GM12878 (cell line): Measurements from ENCODE around the gene FN3K. TPM values are rescaled to one million over a fixed set of nuclear protein-coding genes. Genes with fewer than 3 reads are reported as not detected.

Source experiments
- ATAC-seq: fragments of 200-7000 bp; cut with Tn5 transposase; 3 replicates; pipeline ENCODE4 v1.9.1; 2020; ENCODE audit warnings: mild to moderate bottlenecking, moderate library complexity
- BruUV-seq: library from RNA; stranded (reverse); fragments of 400-500 nt; replicated peaks from 2 replicates; lab custom pipeline; 2021; lab: Mats Ljungman, UMichigan
- CTCF ChIA-PET: fragments of 300-600 bp; sonication (Branson Sonifier 250); formaldehyde crosslinking; extraction: SDS; loops from one replicate; lab custom pipeline; 2021; ENCODE audit warnings: inconsistent platforms; lab: Yijun Ruan, JAX
- POLR2A ChIA-PET: fragments of 350-600 bp; formaldehyde crosslinking; extraction: SDS; loops from one replicate; lab custom pipeline; 2021; ENCODE audit warnings: inconsistent platforms; lab: Charles Lee
- RAD21 ChIA-PET: fragments of 300-600 bp; sonication (Branson Sonifier 250); formaldehyde crosslinking; loops from one replicate; lab custom pipeline; 2023; ENCODE audit warnings: antibody characterized with exemption; ENCODE audit not compliant: unreplicated experiment; lab: Charles Lee
- SMC1A ChIA-PET: fragments of 300-600 bp; sonication (Branson Sonifier 250); formaldehyde crosslinking; loops from one replicate; lab custom pipeline; 2023; ENCODE audit not compliant: unreplicated experiment, uncharacterized antibody; lab: Charles Lee
- DNase-seq: peaks from one replicate; pipeline ENCODE4 v3.0.0-alpha.2; 2011; ENCODE audit warnings: low read depth, low spot score
- FAIRE-seq: peaks from 3 replicates; lab custom pipeline; 2011; peaks lifted over from hg19 to GRCh38; lab: Jason Lieb, UNC
- H2AFZ ChIP-seq: 2 replicates; pipeline ENCODE4 v1.6.0; 2011; ENCODE audit warnings: low read depth, low read length, control low read depth; ENCODE audit not compliant: control insufficient read depth
- H3K27ac ChIP-seq: 2 replicates; pipeline ENCODE4 v1.5.1; 2011; ENCODE audit warnings: control low read depth; ENCODE audit not compliant: control insufficient read depth, insufficient read depth
- H3K27me3 ChIP-seq, 2 experiments: replicated peaks in 1 of 2; 2 replicates each; pipeline versions ENCODE4 v1.6.0 to v1.6.1; 2011; ENCODE audit warnings: low read length in 1 of 2; ENCODE audit not compliant: control insufficient read depth in 2 of 2, insufficient read depth in 2 of 2
- H3K36me3 ChIP-seq, 2 experiments: 2 replicates each; pipeline ENCODE4 v1.5.1; 2011; ENCODE audit warnings: low read length in 1 of 2; ENCODE audit not compliant: control insufficient read depth in 2 of 2, insufficient read depth in 2 of 2
- H3K4me1 ChIP-seq: 2 replicates; pipeline ENCODE4 v1.6.1; 2011; ENCODE audit warnings: mild to moderate bottlenecking, low read length, moderate library complexity, mixed read lengths; ENCODE audit not compliant: control insufficient read depth, insufficient read depth
- H3K4me2 ChIP-seq: 2 replicates; pipeline ENCODE4 v1.6.0; 2011; ENCODE audit warnings: control low read depth; ENCODE audit not compliant: control insufficient read depth, insufficient read depth
- H3K4me3 ChIP-seq: fragments of 200-600 bp; sonication (generic); 2 replicates; pipeline ENCODE4 v1.5.1; 2016
- H3K79me2 ChIP-seq: 2 replicates; pipeline ENCODE4 v1.6.0; 2011; ENCODE audit warnings: low read length; ENCODE audit not compliant: control insufficient read depth, insufficient read depth
- H3K9ac ChIP-seq: 2 replicates; pipeline ENCODE4 v1.8.0; 2011; ENCODE audit warnings: low read length, control low read depth, mixed read lengths; ENCODE audit not compliant: control insufficient read depth, insufficient read depth
- H3K9me3 ChIP-seq: replicated peaks from 3 replicates; pipeline ENCODE4 v1.5.1; 2011; ENCODE audit warnings: mild to moderate bottlenecking, low read length; ENCODE audit not compliant: control insufficient read depth, insufficient read depth
- H4K20me1 ChIP-seq: 2 replicates; pipeline ENCODE4 v1.6.0; 2011; ENCODE audit not compliant: control insufficient read depth, insufficient read depth
- ATF7 ChIP-seq: fragments of 450-650 bp; IDR thresholded peaks from 2 replicates; pipeline ENCODE4 v1.6.1; 2016; ENCODE audit warnings: low read depth, mild to moderate bottlenecking
- FOXM1 ChIP-seq: IDR thresholded peaks from 2 replicates; pipeline ENCODE4 v1.6.1; 2012; ENCODE audit warnings: low read depth, mild to moderate bottlenecking, inconsistent platforms, low read length, moderate library complexity
- HDGF ChIP-seq: fragments of 450-650 bp; IDR thresholded peaks from 2 replicates; pipeline ENCODE4 v1.6.1; 2016; ENCODE audit warnings: antibody characterized with exemption
- NKRF ChIP-seq: fragments of 450-650 bp; conservative IDR thresholded peaks from 2 replicates; pipeline ENCODE4 v1.6.1; 2017; ENCODE audit warnings: mild to moderate bottlenecking, moderate library complexity
- PKNOX1 ChIP-seq: fragments of 450-650 bp; IDR thresholded peaks from 2 replicates; pipeline ENCODE4 v1.6.1; 2016; ENCODE audit warnings: mild to moderate bottlenecking
- POLR2AphosphoS2 ChIP-seq: IDR thresholded peaks from 2 replicates; pipeline ENCODE4 v1.6.1; 2011; ENCODE audit warnings: low read depth, mild to moderate bottlenecking, low read length, improper control_type of control experiment, moderate library complexity
- TARDBP ChIP-seq: IDR thresholded peaks from 2 replicates; pipeline ENCODE4 v1.6.1; 2016; ENCODE audit warnings: borderline replicate concordance
- TCF3 ChIP-seq: IDR thresholded peaks from 2 replicates; pipeline ENCODE4 v1.6.1; 2012; ENCODE audit warnings: low read depth, mild to moderate bottlenecking, low read length, borderline replicate concordance; ENCODE audit not compliant: insufficient read depth
- WGBS: methylation state at CpG from one replicate; pipeline ENCODE4 v1.1.6; 2016; ENCODE audit warnings: low lambda C conversion rate; ENCODE audit not compliant: insufficient replicate concordance, insufficient coverage; ENCODE audit errors: missing lambda C conversion rate; 5-methylcytosine and 5-hydroxymethylcytosine counted together
- in situ Hi-C: fragments of 300-500 bp; cut with MboI; formaldehyde crosslinking; loops from 9 replicates; pipeline ENCODE4 v1.14.3; 2018; ENCODE audit warnings: mixed read lengths
- intact Hi-C: fragments of 100-400 bp; cut with micrococcal nuclease; formaldehyde crosslinking; loops from one replicate; pipeline ENCODE4 v1.14.2; 2022; ENCODE audit not compliant: unreplicated experiment
- polyA plus RNA-seq, 11 experiments: library from polyadenylated mRNA; depleted of rRNA in 4 of 11; unstranded in 6 of 11; stranded (reverse) in 5 of 11; fragments of >200 nt; fragmentation: Nextera tagmentation in 4 of 11; fragmentation: Illumina TruSeq in 1 of 11; extraction: Ambion mirVana in 4 of 11; extraction: Trizol in 1 of 11; gene quantifications; 1 replicate in 1 of 11; 2 replicates in 10 of 11; pipeline versions ENCODE4 v1.2.1 to v1.2.3, GENCODE V29; 2011 to 2016; ENCODE audit warnings: inconsistent platforms in 2 of 11, missing spikeins in 2 of 11, low read depth in 1 of 11
- total RNA-seq, 4 experiments: library from RNA; depleted of rRNA in 3 of 4; stranded (reverse); fragments of >200 nt in 3 of 4; fragmentation: Illumina TruSeq in 1 of 4; extraction: Trizol in 1 of 4; gene quantifications; 2 replicates each; pipeline versions ENCODE4 v1.2.1 to v1.2.3, GENCODE V29; 2013 to 2021

The FN3K gene
- total and polyA plus RNA-seq, 10 of the 15 experiments (the other 5 are each of a cell fraction or from before 2014, with no cell fraction given), result 0.08 to 0.51 (median 0.17) TPM; not detected in 7

- in situ Hi-C loops (no loop called here), intact Hi-C loops (no loop called here)
- POLR2A ChIA-PET, result no interaction called here
Measured at GRCh38 chr17:82703036-82703745, 32.2 kb upstream of the FN3K start.

More at GRCh38 chr17:82703036-82703745, 32.2 kb upstream of the FN3K start:
- ChIA-PET CTCF (no interaction called here), SMC1A (no interaction called here), RAD21 (no interaction called here)
- no peaks in the 10 kb centered on the region for H3K27me3 ChIP-seq
- no peak overlapping the region for H3K4me2 ChIP-seq
- no peak for FAIRE-seq
- no peaks in the 10 kb centered on the region for H3K79me2 ChIP-seq
- DNase-seq, result no peak
- no peak for TF ChIP-seq NKRF
- no peak for TF ChIP-seq TCF3
- no peak for TF ChIP-seq ATF7
- no peak for TF ChIP-seq FOXM1
- no peak for TF ChIP-seq HDGF
- no peak for TF ChIP-seq TARDBP
- TF ChIP-seq POLR2AphosphoS2, result no peak
- no peak for TF ChIP-seq PKNOX1
- peaks cover 11% of the 10 kb centered on the region for H3K4me1 ChIP-seq
- no peak overlapping the region for H2AFZ ChIP-seq
- no peaks in the 10 kb centered on the region for H3K9me3 ChIP-seq
- H3K4me3 ChIP-seq, result no peak overlapping the region
- WGBS, result 49% methylated on average over 25 of the region's 26 CpGs
- no peaks in the 10 kb centered on the region for H3K36me3 ChIP-seq
- no TSS peak for BruUV-seq
- ATAC-seq, result no peak
- no peaks in the 10 kb centered on the region for H4K20me1 ChIP-seq
- no peak overlapping the region for H3K9ac ChIP-seq
- no peak overlapping the region for H3K27ac ChIP-seq
